Measurements from ENCODE around the gene BAZ1A. TPM values are rescaled to one million over a fixed set of nuclear protein-coding genes. Genes with fewer than 3 reads are reported as not detected.
A peak's percentile ranks its signal among the peaks of the same experiment; 100 is the strongest.

BAZ1A gene
- total and polyA plus RNA-seq, 2 donors = 14.8 to 38.3 TPM

- H3K27ac ChIP-seq (ENCODE audit: low read depth) = peak overlapping the region; percentile 98
- WGBS = under 1% methylated on average over 81 of the region's 81 CpGs
These were observed 1.4 kb downstream of the BAZ1A start for GRCh38 chr14:34873589-34874385.

GRCh38 chr14:34872822-34873588 is 2.2 kb downstream of the BAZ1A start:
- WGBS = 3% methylated on average over 19 of the region's 19 CpGs
- Histone ChIP-seq H3K27ac (ENCODE audit: low read depth) (peak overlapping the region; percentile 98), H3K4me3 (ENCODE audit: low read depth, low read length) (peak overlapping the region; percentile 95), H3K4me1 (ENCODE audit: insufficient read depth) (no peaks in the 10 kb centered on the region), H3K36me3 (ENCODE audit: insufficient read depth) (no peaks in the 10 kb centered on the region)
- peak; percentile 70 for DNase-seq (ENCODE audit: extremely low spot score)

More at GRCh38 chr14:34873589-34874385, 1.4 kb downstream of the BAZ1A start:
- Histone ChIP-seq H3K4me3 (ENCODE audit: low read depth, low read length) (peak overlapping the region; percentile 95), H3K4me1 (ENCODE audit: insufficient read depth) (no peaks in the 10 kb centered on the region), H3K36me3 (ENCODE audit: insufficient read depth) (no peaks in the 10 kb centered on the region)
- DNase-seq (ENCODE audit: extremely low spot score) = no peak

- WGBS = 96% methylated on average over 5 of the region's 5 CpGs
These were observed 8.0 kb downstream of the BAZ1A start for GRCh38 chr14:34867199-34867598.

GRCh38 chr14:34865889-34866574 is 9.1 kb downstream of the BAZ1A start:
- no peaks in the 10 kb centered on the region for H3K36me3 ChIP-seq (ENCODE audit: insufficient read depth)
- H3K4me3 ChIP-seq (ENCODE audit: low read depth, low read length) = no peak overlapping the region
- H3K27ac ChIP-seq (ENCODE audit: low read depth) = no peak overlapping the region
- 96% methylated on average over 13 of the region's 13 CpGs for WGBS
- no peak for DNase-seq (ENCODE audit: extremely low spot score)
- H3K4me1 ChIP-seq (ENCODE audit: insufficient read depth) = no peaks in the 10 kb centered on the region

More at GRCh38 chr14:34867199-34867598, 8.0 kb downstream of the BAZ1A start:
- Histone ChIP-seq H3K36me3 (ENCODE audit: insufficient read depth) (no peaks in the 10 kb centered on the region), H3K4me1 (ENCODE audit: insufficient read depth) (no peaks in the 10 kb centered on the region), H3K27ac (ENCODE audit: low read depth) (no peak overlapping the region), H3K4me3 (ENCODE audit: low read depth, low read length) (no peak overlapping the region)
- DNase-seq (ENCODE audit: extremely low spot score) = no peak

- WGBS = 100% methylated on average over 1 of the region's 1 CpG
- DNase-seq (ENCODE audit: extremely low spot score) = no peak
- H3K36me3 ChIP-seq (ENCODE audit: insufficient read depth) = no peaks in the 10 kb centered on the region
- H3K27ac ChIP-seq (ENCODE audit: low read depth) = no peak overlapping the region
- H3K4me1 ChIP-seq (ENCODE audit: insufficient read depth) = no peaks in the 10 kb centered on the region
- no peak overlapping the region for H3K4me3 ChIP-seq (ENCODE audit: low read depth, low read length)
These were observed 11.3 kb downstream of the BAZ1A start for GRCh38 chr14:34863844-34864243.

- Histone ChIP-seq H3K4me1 (ENCODE audit: insufficient read depth) (no peaks in the 10 kb centered on the region), H3K4me3 (ENCODE audit: low read depth, low read length) (no peak overlapping the region), H3K36me3 (ENCODE audit: insufficient read depth) (no peaks in the 10 kb centered on the region), H3K27ac (ENCODE audit: low read depth) (no peak overlapping the region)
- no peak for DNase-seq (ENCODE audit: extremely low spot score)
- WGBS = 89% methylated on average over 2 of the region's 2 CpGs
These were observed 16.4 kb downstream of the BAZ1A start for GRCh38 chr14:34858765-34859164.

- 79% methylated on average over 7 of the region's 7 CpGs for WGBS
- no peak for DNase-seq (ENCODE audit: extremely low spot score)
- Histone ChIP-seq H3K27ac (ENCODE audit: low read depth) (no peak overlapping the region), H3K4me1 (ENCODE audit: insufficient read depth) (no peaks in the 10 kb centered on the region), H3K36me3 (ENCODE audit: insufficient read depth) (no peaks in the 10 kb centered on the region), H3K4me3 (ENCODE audit: low read depth, low read length) (no peak overlapping the region)
These were observed 17.3 kb downstream of the BAZ1A start for GRCh38 chr14:34857689-34858449.

- no peak for DNase-seq (ENCODE audit: extremely low spot score)
- Histone ChIP-seq H3K4me1 (ENCODE audit: insufficient read depth) (no peaks in the 10 kb centered on the region), H3K27ac (ENCODE audit: low read depth) (no peak overlapping the region), H3K36me3 (ENCODE audit: insufficient read depth) (no peaks in the 10 kb centered on the region), H3K4me3 (ENCODE audit: low read depth, low read length) (no peak overlapping the region)
These were observed 22.1 kb downstream of the BAZ1A start for GRCh38 chr14:34853041-34853440.

GRCh38 chr14:34851395-34851794 is 23.8 kb downstream of the BAZ1A start:
- H3K36me3 ChIP-seq (ENCODE audit: insufficient read depth) = no peaks in the 10 kb centered on the region
- WGBS = 81% methylated on average over 2 of the region's 2 CpGs
- no peak for DNase-seq (ENCODE audit: extremely low spot score)

GRCh38 chr14:34845869-34846268 is 29.3 kb downstream of the BAZ1A start:
- Histone ChIP-seq H3K36me3 (ENCODE audit: insufficient read depth) (no peaks in the 10 kb centered on the region), H3K4me3 (ENCODE audit: low read depth, low read length) (no peak overlapping the region), H3K27ac (ENCODE audit: low read depth) (no peak overlapping the region), H3K4me1 (ENCODE audit: insufficient read depth) (no peaks in the 10 kb centered on the region)
- DNase-seq (ENCODE audit: extremely low spot score) = no peak
- 96% methylated on average over 1 of the region's 1 CpG for WGBS

More at GRCh38 chr14:34851395-34851794, 23.8 kb downstream of the BAZ1A start:
- Histone ChIP-seq H3K4me3 (ENCODE audit: low read depth, low read length) (no peak overlapping the region), H3K4me1 (ENCODE audit: insufficient read depth) (no peaks in the 10 kb centered on the region), H3K27ac (ENCODE audit: low read depth) (no peak overlapping the region)

- Histone ChIP-seq H3K4me3 (ENCODE audit: low read depth, low read length) (no peak overlapping the region), H3K4me1 (ENCODE audit: insufficient read depth) (no peaks in the 10 kb centered on the region), H3K36me3 (ENCODE audit: insufficient read depth) (no peaks in the 10 kb centered on the region), H3K27ac (ENCODE audit: low read depth) (no peak overlapping the region)
- no peak for DNase-seq (ENCODE audit: extremely low spot score)
- 48% methylated on average over 3 of the region's 3 CpGs for WGBS
These were observed 32.1 kb downstream of the BAZ1A start for GRCh38 chr14:34843011-34843554.

GRCh38 chr14:34837801-34838322 is 37.3 kb downstream of the BAZ1A start:
- Histone ChIP-seq H3K4me3 (ENCODE audit: low read depth, low read length) (no peak overlapping the region), H3K4me1 (ENCODE audit: insufficient read depth) (no peaks in the 10 kb centered on the region), H3K36me3 (ENCODE audit: insufficient read depth) (no peaks in the 10 kb centered on the region), H3K27ac (ENCODE audit: low read depth) (no peak overlapping the region)
- DNase-seq (ENCODE audit: extremely low spot score) = no peak
- WGBS = 82% methylated on average over 3 of the region's 3 CpGs

GRCh38 chr14:34835312-34835711 is 39.8 kb downstream of the BAZ1A start:
- WGBS = 98% methylated on average over 1 of the region's 1 CpG

More at GRCh38 chr14:34835312-34835711, 39.8 kb downstream of the BAZ1A start:
- H3K4me1 ChIP-seq (ENCODE audit: insufficient read depth) = no peaks in the 10 kb centered on the region
- no peak for DNase-seq (ENCODE audit: extremely low spot score)
- H3K27ac ChIP-seq (ENCODE audit: low read depth) = no peak overlapping the region
- H3K36me3 ChIP-seq (ENCODE audit: insufficient read depth) = no peaks in the 10 kb centered on the region
- no peak overlapping the region for H3K4me3 ChIP-seq (ENCODE audit: low read depth, low read length)
